ENCODE results near the gene APPL1. TPM values are rescaled to one million over a fixed set of nuclear protein-coding genes. Genes with fewer than 3 reads are reported as not detected.

The APPL1 gene
- total and polyA plus RNA-seq, 2 experiments from 2014 or later, result 49.0 to 125 TPM

DNA sequence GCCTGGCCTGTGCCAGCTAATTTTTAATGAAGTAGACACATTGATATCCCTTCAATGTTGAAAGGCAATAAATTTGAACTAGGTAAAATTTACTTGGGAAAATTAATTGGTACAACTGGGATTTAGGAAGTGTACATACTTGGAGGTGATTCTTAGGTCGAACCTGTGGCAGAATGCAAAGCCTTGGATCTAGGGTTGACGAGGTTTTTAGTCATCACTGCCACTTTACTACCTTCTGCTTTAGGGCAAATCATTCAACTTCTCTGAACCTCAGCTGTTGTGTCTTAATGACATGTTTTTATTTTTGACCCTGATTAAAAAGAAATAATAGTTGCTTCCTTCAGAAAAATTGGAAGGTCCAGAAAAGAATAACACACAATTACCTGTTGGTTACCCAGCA lies 2.5 kb downstream of the APPL1 start:
- peaks cover 6% of the 10 kb centered on the region; the same call in 1 of the 2 replicates for H4K20me1 ChIP-seq (replicated peaks; ENCODE audit: insufficient read depth)
- H3K27me3 ChIP-seq (ENCODE audit: insufficient read depth), result peaks cover 13% of the 10 kb centered on the region
- no peaks in the 10 kb centered on the region for H3F3A ChIP-seq (replicated peaks; ENCODE audit: low read depth)
- no peaks in the 10 kb centered on the region for H3K9me2 ChIP-seq (ENCODE audit: insufficient read depth)
- DNase-seq (ENCODE audit: low spot score) (no peak), ATAC-seq (no peak)
- TF ChIP-seq JUNB (IDR thresholded peaks at IDR 0.05; ENCODE audit: unreplicated experiment) (no peak), EZH2phosphoT487 (IDR thresholded peaks at IDR 0.05; ENCODE audit: unreplicated experiment) (no peak), STAT1 (IDR thresholded peaks at IDR 0.05; ENCODE audit: unreplicated experiment) (no peak), CREB1 (CRISPR knock-in tag; IDR thresholded peaks at IDR 0.05; ENCODE audit: low read depth) (no peak), EZH2 (IDR thresholded peaks at IDR 0.05; ENCODE audit: low read depth, unreplicated experiment) (no peak), POLR2AphosphoS5 (IDR thresholded peaks at IDR 0.05; ENCODE audit: low read depth) (no peak), NANOG (IDR thresholded peaks at IDR 0.05; ENCODE audit: borderline replicate concordance) (no peak), ZNF331 (CRISPR knock-in tag; IDR thresholded peaks at IDR 0.05; ENCODE audit: low read depth) (no peak), ZNF114 (CRISPR knock-in tag; IDR thresholded peaks at IDR 0.05) (no peak)
- TF ChIP-seq, protein P1, sequence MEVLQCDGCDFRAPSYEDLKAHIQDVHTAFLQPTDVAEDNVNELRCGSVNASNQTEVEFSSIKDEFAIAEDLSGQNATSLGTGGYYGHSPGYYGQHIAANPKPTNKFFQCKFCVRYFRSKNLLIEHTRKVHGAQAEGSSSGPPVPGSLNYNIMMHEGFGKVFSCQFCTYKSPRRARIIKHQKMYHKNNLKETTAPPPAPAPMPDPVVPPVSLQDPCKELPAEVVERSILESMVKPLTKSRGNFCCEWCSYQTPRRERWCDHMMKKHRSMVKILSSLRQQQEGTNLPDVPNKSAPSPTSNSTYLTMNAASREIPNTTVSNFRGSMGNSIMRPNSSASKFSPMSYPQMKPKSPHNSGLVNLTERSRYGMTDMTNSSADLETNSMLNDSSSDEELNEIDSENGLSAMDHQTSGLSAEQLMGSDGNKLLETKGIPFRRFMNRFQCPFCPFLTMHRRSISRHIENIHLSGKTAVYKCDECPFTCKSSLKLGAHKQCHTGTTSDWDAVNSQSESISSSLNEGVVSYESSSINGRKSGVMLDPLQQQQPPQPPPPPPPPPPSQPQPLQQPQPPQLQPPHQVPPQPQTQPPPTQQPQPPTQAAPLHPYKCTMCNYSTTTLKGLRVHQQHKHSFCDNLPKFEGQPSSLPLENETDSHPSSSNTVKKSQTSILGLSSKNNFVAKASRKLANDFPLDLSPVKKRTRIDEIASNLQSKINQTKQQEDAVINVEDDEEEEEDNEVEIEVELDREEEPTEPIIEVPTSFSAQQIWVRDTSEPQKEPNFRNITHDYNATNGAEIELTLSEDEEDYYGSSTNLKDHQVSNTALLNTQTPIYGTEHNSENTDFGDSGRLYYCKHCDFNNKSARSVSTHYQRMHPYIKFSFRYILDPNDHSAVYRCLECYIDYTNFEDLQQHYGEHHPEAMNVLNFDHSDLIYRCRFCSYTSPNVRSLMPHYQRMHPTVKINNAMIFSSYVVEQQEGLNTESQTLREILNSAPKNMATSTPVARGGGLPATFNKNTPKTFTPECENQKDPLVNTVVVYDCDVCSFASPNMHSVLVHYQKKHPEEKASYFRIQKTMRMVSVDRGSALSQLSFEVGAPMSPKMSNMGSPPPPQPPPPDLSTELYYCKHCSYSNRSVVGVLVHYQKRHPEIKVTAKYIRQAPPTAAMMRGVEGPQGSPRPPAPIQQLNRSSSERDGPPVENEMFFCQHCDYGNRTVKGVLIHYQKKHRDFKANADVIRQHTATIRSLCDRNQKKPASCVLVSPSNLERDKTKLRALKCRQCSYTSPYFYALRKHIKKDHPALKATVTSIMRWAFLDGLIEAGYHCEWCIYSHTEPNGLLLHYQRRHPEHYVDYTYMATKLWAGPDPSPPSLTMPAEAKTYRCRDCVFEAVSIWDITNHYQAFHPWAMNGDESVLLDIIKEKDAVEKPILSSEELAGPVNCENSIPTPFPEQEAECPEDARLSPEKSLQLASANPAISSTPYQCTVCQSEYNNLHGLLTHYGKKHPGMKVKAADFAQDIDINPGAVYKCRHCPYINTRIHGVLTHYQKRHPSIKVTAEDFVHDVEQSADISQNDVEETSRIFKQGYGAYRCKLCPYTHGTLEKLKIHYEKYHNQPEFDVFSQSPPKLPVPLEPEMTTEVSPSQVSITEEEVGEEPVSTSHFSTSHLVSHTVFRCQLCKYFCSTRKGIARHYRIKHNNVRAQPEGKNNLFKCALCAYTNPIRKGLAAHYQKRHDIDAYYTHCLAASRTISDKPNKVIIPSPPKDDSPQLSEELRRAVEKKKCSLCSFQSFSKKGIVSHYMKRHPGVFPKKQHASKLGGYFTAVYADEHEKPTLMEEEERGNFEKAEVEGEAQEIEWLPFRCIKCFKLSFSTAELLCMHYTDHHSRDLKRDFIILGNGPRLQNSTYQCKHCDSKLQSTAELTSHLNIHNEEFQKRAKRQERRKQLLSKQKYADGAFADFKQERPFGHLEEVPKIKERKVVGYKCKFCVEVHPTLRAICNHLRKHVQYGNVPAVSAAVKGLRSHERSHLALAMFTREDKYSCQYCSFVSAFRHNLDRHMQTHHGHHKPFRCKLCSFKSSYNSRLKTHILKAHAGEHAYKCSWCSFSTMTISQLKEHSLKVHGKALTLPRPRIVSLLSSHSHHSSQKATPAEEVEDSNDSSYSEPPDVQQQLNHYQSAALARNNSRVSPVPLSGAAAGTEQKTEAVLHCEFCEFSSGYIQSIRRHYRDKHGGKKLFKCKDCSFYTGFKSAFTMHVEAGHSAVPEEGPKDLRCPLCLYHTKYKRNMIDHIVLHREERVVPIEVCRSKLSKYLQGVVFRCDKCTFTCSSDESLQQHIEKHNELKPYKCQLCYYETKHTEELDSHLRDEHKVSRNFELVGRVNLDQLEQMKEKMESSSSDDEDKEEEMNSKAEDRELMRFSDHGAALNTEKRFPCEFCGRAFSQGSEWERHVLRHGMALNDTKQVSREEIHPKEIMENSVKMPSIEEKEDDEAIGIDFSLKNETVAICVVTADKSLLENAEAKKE (CRISPR knock-in tag; IDR thresholded peaks at IDR 0.05), result no peak
- TF ChIP-seq, protein P2, sequence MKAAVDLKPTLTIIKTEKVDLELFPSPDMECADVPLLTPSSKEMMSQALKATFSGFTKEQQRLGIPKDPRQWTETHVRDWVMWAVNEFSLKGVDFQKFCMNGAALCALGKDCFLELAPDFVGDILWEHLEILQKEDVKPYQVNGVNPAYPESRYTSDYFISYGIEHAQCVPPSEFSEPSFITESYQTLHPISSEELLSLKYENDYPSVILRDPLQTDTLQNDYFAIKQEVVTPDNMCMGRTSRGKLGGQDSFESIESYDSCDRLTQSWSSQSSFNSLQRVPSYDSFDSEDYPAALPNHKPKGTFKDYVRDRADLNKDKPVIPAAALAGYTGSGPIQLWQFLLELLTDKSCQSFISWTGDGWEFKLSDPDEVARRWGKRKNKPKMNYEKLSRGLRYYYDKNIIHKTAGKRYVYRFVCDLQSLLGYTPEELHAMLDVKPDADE (IDR thresholded peaks at IDR 0.05), result no peak
- TF ChIP-seq, protein P3, sequence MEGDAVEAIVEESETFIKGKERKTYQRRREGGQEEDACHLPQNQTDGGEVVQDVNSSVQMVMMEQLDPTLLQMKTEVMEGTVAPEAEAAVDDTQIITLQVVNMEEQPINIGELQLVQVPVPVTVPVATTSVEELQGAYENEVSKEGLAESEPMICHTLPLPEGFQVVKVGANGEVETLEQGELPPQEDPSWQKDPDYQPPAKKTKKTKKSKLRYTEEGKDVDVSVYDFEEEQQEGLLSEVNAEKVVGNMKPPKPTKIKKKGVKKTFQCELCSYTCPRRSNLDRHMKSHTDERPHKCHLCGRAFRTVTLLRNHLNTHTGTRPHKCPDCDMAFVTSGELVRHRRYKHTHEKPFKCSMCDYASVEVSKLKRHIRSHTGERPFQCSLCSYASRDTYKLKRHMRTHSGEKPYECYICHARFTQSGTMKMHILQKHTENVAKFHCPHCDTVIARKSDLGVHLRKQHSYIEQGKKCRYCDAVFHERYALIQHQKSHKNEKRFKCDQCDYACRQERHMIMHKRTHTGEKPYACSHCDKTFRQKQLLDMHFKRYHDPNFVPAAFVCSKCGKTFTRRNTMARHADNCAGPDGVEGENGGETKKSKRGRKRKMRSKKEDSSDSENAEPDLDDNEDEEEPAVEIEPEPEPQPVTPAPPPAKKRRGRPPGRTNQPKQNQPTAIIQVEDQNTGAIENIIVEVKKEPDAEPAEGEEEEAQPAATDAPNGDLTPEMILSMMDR (conservative IDR thresholded peaks at IDR 0.05; ENCODE audit: low read depth in 2 of 2), result no peak
- peaks cover 15% of the 10 kb centered on the region for H3K27me3 Mint-ChIP-seq (ENCODE audit: insufficient read depth, low read depth, poor library complexity)
- H2AFZ ChIP-seq, result no peak overlapping the region
- no peak overlapping the region for H3K27ac Mint-ChIP-seq
- H3K4me2 ChIP-seq, result no peak overlapping the region
- H3K4me1 Mint-ChIP-seq, result peaks cover 16% of the 10 kb centered on the region
- H3K36me3 Mint-ChIP-seq (ENCODE audit: low read depth), result no peaks in the 10 kb centered on the region
- no peak overlapping the region for H3K27ac ChIP-seq (ENCODE audit: low read depth)
- peaks cover 61% of the 10 kb centered on the region for H3K79me2 ChIP-seq (replicated peaks; ENCODE audit: insufficient read depth)
- H3K4me3 ChIP-seq, result no peak overlapping the region
- no peaks in the 10 kb centered on the region for H3K9me3 Mint-ChIP-seq
- H3K4me3 Mint-ChIP-seq, result no peak overlapping the region
- H3K36me3 ChIP-seq (ENCODE audit: insufficient read depth), result no peaks in the 10 kb centered on the region
- peaks cover 5% of the 10 kb centered on the region; the same call in 1 of the 2 replicates for H3K4me1 ChIP-seq (ENCODE audit: insufficient read depth)
